Keratinocyte (primary cell): ENCODE data around the gene SH3RF2. TPM values are rescaled to one million over a fixed set of nuclear protein-coding genes. Genes with fewer than 3 reads are reported as not detected.
A peak's percentile ranks its signal among the peaks of the same experiment; 100 is the strongest.
"Not testable (repeated sequence)": the region's sequence is repeated elsewhere in the genome, so short reads cannot be mapped to it uniquely, and the experiment has no call there.

ENCODE experiments used
- DNase-seq: peaks from one replicate; pipeline ENCODE4 v3.0.0-alpha.2; 2011; ENCODE audit warnings: low read depth, missing footprints, low spot score
- FAIRE-seq: peaks from 2 replicates; lab custom pipeline; 2011; peaks lifted over from hg19 to GRCh38; lab: Jason Lieb, UNC
- H2AFZ ChIP-seq: 2 replicates; pipeline ENCODE4 v1.6.0; 2012; ENCODE audit warnings: low read length, control low read depth, inconsistent platforms; ENCODE audit not compliant: control insufficient read depth
- H3K27ac ChIP-seq: 2 replicates; pipeline ENCODE4 v1.5.1; 2011; ENCODE audit warnings: low read length; ENCODE audit not compliant: control insufficient read depth, insufficient read depth
- H3K27me3 ChIP-seq: 3 replicates; pipeline ENCODE4 v1.6.0; 2011; ENCODE audit warnings: low read length; ENCODE audit not compliant: control insufficient read depth, insufficient read depth; ENCODE audit errors: extremely low read depth
- H3K36me3 ChIP-seq, 2 experiments: 2 replicates in 1 of 2; 3 replicates in 1 of 2; pipeline ENCODE4 v1.5.1; 2011; ENCODE audit warnings: low read length in 2 of 2, mild to moderate bottlenecking in 1 of 2; ENCODE audit not compliant: control insufficient read depth in 2 of 2, insufficient read depth in 2 of 2; ENCODE audit errors: extremely low read depth in 1 of 2
- H3K4me1 ChIP-seq: 3 replicates; pipeline ENCODE4 v1.5.1; 2011; ENCODE audit warnings: low read length; ENCODE audit not compliant: control insufficient read depth, insufficient read depth; ENCODE audit errors: extremely low read depth
- H3K4me2 ChIP-seq: 3 replicates; pipeline ENCODE4 v1.6.0; 2011; ENCODE audit warnings: low read depth, low read length; ENCODE audit not compliant: control insufficient read depth, insufficient read depth; ENCODE audit errors: extremely low read depth
- H3K4me3 ChIP-seq, 3 experiments: fragments of 200-600 bp in 1 of 3; sonication (generic) in 1 of 3; 2 replicates in 2 of 3; 3 replicates in 1 of 3; pipeline ENCODE4 v1.5.1; 2011 to 2016; ENCODE audit warnings: low read length in 3 of 3, mild to moderate bottlenecking in 3 of 3, control low read depth in 2 of 3, inconsistent platforms in 1 of 3, low read depth in 1 of 3, mixed read lengths in 1 of 3, mixed run types in 1 of 3, moderate library complexity in 1 of 3; ENCODE audit not compliant: control insufficient read depth in 2 of 3, insufficient read depth in 2 of 3; ENCODE audit errors: extremely low read depth in 1 of 3
- H3K79me2 ChIP-seq: 2 replicates; pipeline ENCODE4 v1.6.0; 2012; ENCODE audit warnings: low read length; ENCODE audit not compliant: control insufficient read depth, insufficient read depth
- H3K9ac ChIP-seq: 3 replicates; pipeline ENCODE4 v1.6.0; 2011; ENCODE audit warnings: low read length; ENCODE audit not compliant: control insufficient read depth, insufficient read depth; ENCODE audit errors: extremely low read depth
- H3K9me1 ChIP-seq: 3 replicates; pipeline ENCODE4 v1.6.0; 2011; ENCODE audit warnings: low read length; ENCODE audit not compliant: control insufficient read depth, insufficient read depth; ENCODE audit errors: extremely low read depth
- H3K9me3 ChIP-seq: 2 replicates; pipeline ENCODE4 v1.5.1; 2012; ENCODE audit warnings: low read depth, low read length; ENCODE audit not compliant: control insufficient read depth
- H4K20me1 ChIP-seq: 3 replicates; pipeline ENCODE4 v1.6.0; 2011; ENCODE audit warnings: low read length; ENCODE audit not compliant: control insufficient read depth, insufficient read depth; ENCODE audit errors: extremely low read depth
- EZH2 ChIP-seq: IDR thresholded peaks from one replicate; pipeline ENCODE4 v1.6.1; 2012; ENCODE audit warnings: inconsistent platforms, mild to moderate bottlenecking, low read length, moderate library complexity
- dilution Hi-C: fragments of 300-500 bp; cut with MboI; formaldehyde crosslinking; loops from one replicate; pipeline ENCODE4 v1.7.0; 2020; ENCODE audit warnings: low sequenced_read_pairs; ENCODE audit not compliant: extremely low pct_ligation_motif_present
- polyA plus RNA-seq, 5 experiments: library from polyadenylated mRNA; depleted of rRNA in 3 of 5; stranded (reverse) in 3 of 5; stranded (forward) in 1 of 5; unstranded in 1 of 5; fragments of >200 nt; gene quantifications; 1 replicate in 1 of 5; 2 replicates in 3 of 5; 3 replicates in 1 of 5; pipeline versions ENCODE4 v1.2.1 to v1.2.3, GENCODE V29; 2011 to 2012; ENCODE audit warnings: missing spikeins in 2 of 5, low read depth in 1 of 5, low replicate concordance in 1 of 5
- TF ChIP-seq, protein P1 (sequence below), 3 experiments: IDR thresholded peaks in 1 of 3; conservative IDR thresholded peaks in 1 of 3; optimal IDR thresholded peaks in 1 of 3; 2 replicates in 2 of 3; 3 replicates in 1 of 3; pipeline versions ENCODE3 to v1.5.1; 2011; ENCODE audit warnings: low read length in 3 of 3, mild to moderate bottlenecking in 3 of 3, moderate library complexity in 2 of 3, control low read depth in 1 of 3, inconsistent platforms in 1 of 3; ENCODE audit not compliant: insufficient read depth in 2 of 3; ENCODE audit errors: extremely low read depth in 1 of 3

SH3RF2 gene
- polyA plus RNA-seq, 1 donor (not counting 4 experiments of a cell fraction or from before 2014, with no cell fraction given), result 43.7 TPM

DNA sequence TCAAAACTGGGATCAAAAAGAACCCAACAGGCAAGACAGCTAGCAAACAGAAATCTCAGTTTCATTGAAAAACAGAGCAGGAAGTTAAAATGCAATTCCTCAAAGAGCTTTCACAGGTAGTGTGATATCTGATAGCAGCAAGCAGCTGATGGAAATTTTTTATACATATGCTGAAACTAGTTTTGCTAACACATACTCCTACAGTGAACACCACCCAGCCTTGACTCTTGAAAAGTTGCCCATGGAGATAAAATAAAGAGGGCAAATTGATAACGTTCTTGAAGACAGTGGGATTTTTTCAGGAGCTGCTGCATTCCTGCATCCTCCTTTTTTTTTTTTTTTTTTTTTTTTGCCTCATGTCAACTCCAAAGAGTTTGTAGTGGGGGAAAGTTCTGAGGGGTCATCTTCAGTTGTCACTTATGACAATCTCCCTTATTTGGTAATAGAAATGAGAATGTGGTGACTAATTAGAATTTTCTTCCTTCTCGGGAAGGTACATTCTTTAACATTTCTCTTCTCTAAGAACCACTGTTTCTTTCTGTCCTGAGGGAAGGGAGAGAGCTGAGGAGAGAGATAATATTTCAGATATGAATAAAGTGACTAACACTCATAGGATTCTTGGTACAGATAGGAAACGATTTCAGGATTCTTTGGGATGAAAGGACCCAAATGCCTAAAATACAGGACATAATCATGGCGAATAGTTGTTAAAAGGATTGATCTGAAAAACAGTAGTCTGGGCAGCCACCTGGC is 24.6 kb downstream of the SH3RF2 start:
- peak overlapping the region; percentile 62 for H3K4me2 ChIP-seq
- H3K9me3 ChIP-seq, result no peaks in the 10 kb centered on the region
- FAIRE-seq (peak; percentile 62), DNase-seq (no peak)
- peaks cover 4% of the 10 kb centered on the region for H3K9me1 ChIP-seq
- no peak for TF ChIP-seq EZH2
- TF ChIP-seq, protein P1, sequence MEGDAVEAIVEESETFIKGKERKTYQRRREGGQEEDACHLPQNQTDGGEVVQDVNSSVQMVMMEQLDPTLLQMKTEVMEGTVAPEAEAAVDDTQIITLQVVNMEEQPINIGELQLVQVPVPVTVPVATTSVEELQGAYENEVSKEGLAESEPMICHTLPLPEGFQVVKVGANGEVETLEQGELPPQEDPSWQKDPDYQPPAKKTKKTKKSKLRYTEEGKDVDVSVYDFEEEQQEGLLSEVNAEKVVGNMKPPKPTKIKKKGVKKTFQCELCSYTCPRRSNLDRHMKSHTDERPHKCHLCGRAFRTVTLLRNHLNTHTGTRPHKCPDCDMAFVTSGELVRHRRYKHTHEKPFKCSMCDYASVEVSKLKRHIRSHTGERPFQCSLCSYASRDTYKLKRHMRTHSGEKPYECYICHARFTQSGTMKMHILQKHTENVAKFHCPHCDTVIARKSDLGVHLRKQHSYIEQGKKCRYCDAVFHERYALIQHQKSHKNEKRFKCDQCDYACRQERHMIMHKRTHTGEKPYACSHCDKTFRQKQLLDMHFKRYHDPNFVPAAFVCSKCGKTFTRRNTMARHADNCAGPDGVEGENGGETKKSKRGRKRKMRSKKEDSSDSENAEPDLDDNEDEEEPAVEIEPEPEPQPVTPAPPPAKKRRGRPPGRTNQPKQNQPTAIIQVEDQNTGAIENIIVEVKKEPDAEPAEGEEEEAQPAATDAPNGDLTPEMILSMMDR (optimal IDR thresholded peaks at IDR 0.05 in 1 of 3, IDR thresholded peaks at IDR 0.05 in 1 of 3, conservative IDR thresholded peaks at IDR 0.05 in 1 of 3; ENCODE audit: extremely low read depth in 1 of 3, insufficient read depth in 2 of 3, low read length in 3 of 3), result no peak
- no peaks in the 10 kb centered on the region for H4K20me1 ChIP-seq
- peak overlapping the region; percentile 50 for H3K27ac ChIP-seq
- no peak overlapping the region for H2AFZ ChIP-seq
- H3K79me2 ChIP-seq, result peaks cover 64% of the 10 kb centered on the region
- peaks cover 6 to 23% of the 10 kb centered on the region in 2 experiments for H3K36me3 ChIP-seq
- peaks cover 36% of the 10 kb centered on the region for H3K4me1 ChIP-seq
- H3K9ac ChIP-seq, result no peak overlapping the region
- H3K27me3 ChIP-seq, result no peaks in the 10 kb centered on the region
- H3K4me3 ChIP-seq, result no peak overlapping the region
- dilution Hi-C loops, result no loop called here

GRCh38 chr5:145962001-145962400 is 25.6 kb downstream of the SH3RF2 start:
- Histone ChIP-seq H3K27ac (peak overlapping the region; percentile 50), H3K4me1 (peaks cover 41% of the 10 kb centered on the region), H2AFZ (no peak overlapping the region), H3K4me2 (peak overlapping the region; percentile 62), H3K27me3 (no peaks in the 10 kb centered on the region), H3K79me2 (peaks cover 60% of the 10 kb centered on the region), H3K4me3 (no peak overlapping the region), H4K20me1 (no peaks in the 10 kb centered on the region), H3K9me3 (no peaks in the 10 kb centered on the region), H3K9me1 (peaks cover 4% of the 10 kb centered on the region), H3K36me3 (peaks cover 6 to 23% of the 10 kb centered on the region in 2 experiments), H3K9ac (peak overlapping the region; percentile 18)
- DNase-seq (no peak), FAIRE-seq (peak; percentile 49)
- no peak for TF ChIP-seq EZH2
- TF ChIP-seq, protein P1 (optimal IDR thresholded peaks at IDR 0.05 in 1 of 3, IDR thresholded peaks at IDR 0.05 in 1 of 3, conservative IDR thresholded peaks at IDR 0.05 in 1 of 3; ENCODE audit: extremely low read depth in 1 of 3, insufficient read depth in 2 of 3, low read length in 3 of 3), result no peak
- dilution Hi-C loops, result no loop called here

DNA sequence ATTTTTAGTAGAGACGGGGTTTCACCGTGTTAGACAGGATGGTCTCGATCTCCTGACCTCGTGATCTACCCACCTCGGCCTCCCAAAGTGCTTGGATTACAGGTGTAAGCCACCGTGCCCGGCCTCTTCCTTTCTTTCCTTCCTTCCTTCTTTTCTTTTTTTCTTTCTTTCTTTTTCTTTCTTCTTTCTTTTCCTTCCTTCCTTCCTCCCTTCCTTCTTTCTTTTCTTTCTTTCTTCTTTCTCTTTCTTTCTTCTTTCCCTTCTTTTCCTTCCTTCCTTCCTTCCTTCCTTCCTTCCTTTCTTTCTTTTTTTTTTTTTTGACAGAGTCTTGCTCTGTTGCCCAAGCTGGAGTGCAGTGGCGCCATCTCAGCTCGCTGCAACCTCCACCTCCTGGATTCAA is 27.6 kb downstream of the SH3RF2 start:
- H3K9me3 ChIP-seq, H3K9ac ChIP-seq, DNase-seq, H3K9me1 ChIP-seq, H3K4me2 ChIP-seq, FAIRE-seq, H4K20me1 ChIP-seq, H2AFZ ChIP-seq, H3K27me3 ChIP-seq, H3K4me3 ChIP-seq, H3K27ac ChIP-seq, dilution Hi-C loops: not testable (repeated sequence)
- Histone ChIP-seq H3K36me3 (peaks cover 3 to 20% of the 10 kb centered on the region in 2 experiments), H3K4me1 (peaks cover 42% of the 10 kb centered on the region), H3K79me2 (peaks cover 46% of the 10 kb centered on the region)
